ENCODE measurements around the gene INKA1.

Gene INKA1

GRCh38 chr3:49786357-49787181 is 16.5 kb upstream of the INKA1 start, which contains the start of gene IP6K1:
Gene IP6K1 (minus strand): TSS chr3:49786542. CDS start chr3:49748040, 38,502 bp downstream.
- Histone ChIP-seq H3K9me3 (no peaks in the 10 kb centered on the region), H3K4me1 (peaks cover 5% of the 10 kb centered on the region), H3K36me3 (0 out of 2 replicates have a peak, but pooled peaks cover 3% of the 10 kb centered on the region), H3K27me3 (no peaks in the 10 kb centered on the region), H3K4me3 (ENCODE audit: low read depth, low read length) (peak within 1 kb of the TSS; percentile 70)
- DNase-seq: peak; percentile 98
- TF ChIP-seq CTCF (IDR thresholded peaks at IDR 0.05; ENCODE audit: low read depth, low read length): no peak

GRCh38 chr3:49787182-49787464 is 15.9 kb upstream of the INKA1 start:
- H3K4me1 ChIP-seq: peaks cover 5% of the 10 kb centered on the region
- H3K36me3 ChIP-seq: 0 out of 2 replicates have a peak, but pooled peaks cover 3% of the 10 kb centered on the region
- DNase-seq: no peak

GRCh38 chr3:49787536-49787935 is 15.5 kb upstream of the INKA1 start:
- H3K4me3 ChIP-seq (ENCODE audit: low read depth, low read length): no peak overlapping the region
- H3K36me3 ChIP-seq: no peaks in the 10 kb centered on the region
- TF ChIP-seq CTCF (IDR thresholded peaks at IDR 0.05; ENCODE audit: low read depth, low read length): no peak
- H3K4me1 ChIP-seq: peaks cover 5% of the 10 kb centered on the region
- no peaks in the 10 kb centered on the region for H3K9me3 ChIP-seq
- no peaks in the 10 kb centered on the region for H3K27me3 ChIP-seq
- no peak for DNase-seq

More at GRCh38 chr3:49787182-49787464, 15.9 kb upstream of the INKA1 start:
- Histone ChIP-seq H3K27me3 (no peaks in the 10 kb centered on the region), H3K9me3 (no peaks in the 10 kb centered on the region), H3K4me3 (ENCODE audit: low read depth, low read length) (peak overlapping the region; percentile 70; the same call in 1 of the 2 replicates)
- no peak for TF ChIP-seq CTCF (IDR thresholded peaks at IDR 0.05; ENCODE audit: low read depth, low read length)

- no peak for DNase-seq
- Histone ChIP-seq H3K9me3 (no peaks in the 10 kb centered on the region), H3K27me3 (no peaks in the 10 kb centered on the region), H3K36me3 (no peaks in the 10 kb centered on the region), H3K4me1 (peaks cover 5% of the 10 kb centered on the region), H3K4me3 (ENCODE audit: low read depth, low read length) (no peak overlapping the region)
- no peak for TF ChIP-seq CTCF (IDR thresholded peaks at IDR 0.05; ENCODE audit: low read depth, low read length)
Measured at GRCh38 chr3:49788056-49788455, 15.0 kb upstream of the INKA1 start.

- DNase-seq: peak; percentile 52
- TF ChIP-seq CTCF (IDR thresholded peaks at IDR 0.05; ENCODE audit: low read depth, low read length): no peak
- peaks cover 5% of the 10 kb centered on the region for H3K4me1 ChIP-seq
- H3K36me3 ChIP-seq: no peaks in the 10 kb centered on the region
- no peaks in the 10 kb centered on the region for H3K9me3 ChIP-seq
- no peaks in the 10 kb centered on the region for H3K27me3 ChIP-seq
- no peak overlapping the region for H3K4me3 ChIP-seq (ENCODE audit: low read depth, low read length)
Measured at GRCh38 chr3:49790626-49791411, 12.2 kb upstream of the INKA1 start.
